OCI-M2 (cell line): ENCODE measurements around the gene PAPLN.

Experiments used
- DNase-seq: peaks from one replicate; lab custom pipeline; 2025; ENCODE audit not compliant: unreplicated experiment; lab: John Stamatoyannopoulos, UW

The PAPLN gene

DNA sequence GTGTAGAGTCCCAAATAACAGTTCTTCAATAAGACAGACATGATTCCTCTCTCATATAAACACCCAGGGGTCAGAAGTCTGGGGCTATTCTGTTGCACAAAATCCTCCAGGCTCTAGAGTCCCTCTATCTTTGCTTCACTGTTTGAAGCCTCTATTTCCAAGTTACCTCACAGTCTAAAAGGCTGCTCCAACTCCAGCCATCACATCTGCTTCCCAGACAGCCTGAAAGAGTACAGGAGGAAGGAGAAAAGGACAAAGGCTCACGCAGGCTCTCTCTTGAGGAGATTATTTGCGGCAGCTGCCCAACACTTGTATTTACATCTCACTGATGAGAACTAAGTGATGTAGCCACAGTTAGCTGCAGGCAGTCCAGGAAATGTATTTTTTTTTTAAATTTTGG, 6.4 kb downstream of the PAPLN start:
- no peak for DNase-seq

GRCh38 chr14:73244541-73245290, 7.4 kb downstream of the PAPLN start:
- DNase-seq: no peak

DNA sequence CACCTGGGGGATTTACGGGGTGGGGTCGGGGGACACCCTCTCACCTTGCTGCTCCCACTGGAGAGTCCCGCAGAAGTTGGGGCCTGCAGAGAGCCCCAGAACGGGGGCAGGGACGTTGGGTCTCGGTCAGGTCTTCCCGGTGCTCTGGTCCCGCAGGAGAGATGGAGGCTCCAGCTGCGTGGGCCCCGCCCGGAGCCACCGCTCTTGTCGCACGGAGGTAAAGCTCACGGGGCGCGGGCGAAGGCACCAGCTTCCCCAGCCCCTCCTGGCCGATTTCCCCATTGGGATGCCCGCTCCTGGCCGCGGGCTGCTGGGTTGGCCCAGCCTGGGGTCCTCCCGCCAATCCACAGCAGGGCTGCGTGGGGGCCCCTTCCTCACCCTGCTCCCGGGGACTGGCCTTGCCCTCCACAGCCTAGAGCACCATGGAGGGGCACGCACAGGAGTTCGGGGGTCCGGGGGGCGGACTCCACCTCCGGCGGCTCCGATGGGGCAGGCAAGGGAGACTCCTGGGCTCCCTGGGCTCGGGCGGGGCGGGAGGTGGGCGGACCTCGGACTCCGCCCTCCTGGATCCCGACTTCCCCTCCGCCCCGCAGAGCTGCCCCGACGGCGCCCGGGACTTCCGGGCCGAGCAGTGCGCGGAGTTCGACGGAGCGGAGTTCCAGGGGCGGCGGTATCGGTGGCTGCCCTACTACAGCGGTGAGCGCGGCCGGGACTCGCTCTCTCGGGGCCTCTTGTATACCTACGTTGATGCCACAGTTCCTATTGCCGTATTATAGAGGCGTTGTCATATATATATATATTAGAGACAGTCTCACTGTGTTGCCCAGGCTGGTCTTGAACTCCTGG, 8.4 kb downstream of the PAPLN start:
- DNase-seq: no peak

DNA sequence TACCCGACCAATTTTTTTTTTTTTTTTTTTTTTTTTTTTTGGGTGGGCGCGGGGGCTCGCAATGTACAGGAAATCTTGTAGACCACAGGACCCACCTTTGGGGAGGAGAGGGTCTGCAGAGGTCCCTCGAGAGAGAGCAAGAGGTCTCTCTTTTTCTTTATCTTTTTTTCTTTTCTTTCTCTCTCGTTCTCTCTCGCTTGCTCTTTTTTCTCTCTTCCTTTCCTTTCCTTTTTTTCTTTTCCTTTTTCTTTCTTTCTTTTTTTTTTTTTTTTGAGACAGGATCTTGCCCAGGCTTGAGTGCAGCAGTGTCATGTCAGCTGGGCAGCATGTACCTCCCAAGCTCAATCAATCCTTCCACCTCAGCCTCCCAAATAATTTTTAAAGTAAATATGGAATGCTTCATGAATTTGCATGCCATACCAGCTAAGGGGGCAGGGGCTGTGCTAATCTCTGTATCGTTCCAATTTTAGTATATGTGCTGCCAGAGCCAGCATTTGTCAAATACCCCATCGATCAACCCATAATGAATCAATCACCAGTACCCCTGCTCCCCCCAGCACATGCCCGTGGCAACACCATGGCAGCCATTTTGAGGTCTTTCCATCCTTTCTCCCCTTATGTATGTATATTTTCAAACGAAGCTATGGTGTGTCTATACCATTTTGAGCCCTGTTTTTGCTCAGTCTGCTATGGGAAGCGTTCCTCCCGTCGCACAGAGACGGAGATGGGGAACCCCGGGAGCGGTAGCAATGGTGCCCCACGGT, 9.3 kb downstream of the PAPLN start:
- DNase-seq: no peak

- DNase-seq: no peak
Observed at GRCh38 chr14:73248108-73248868, 11.0 kb downstream of the PAPLN start.

DNA sequence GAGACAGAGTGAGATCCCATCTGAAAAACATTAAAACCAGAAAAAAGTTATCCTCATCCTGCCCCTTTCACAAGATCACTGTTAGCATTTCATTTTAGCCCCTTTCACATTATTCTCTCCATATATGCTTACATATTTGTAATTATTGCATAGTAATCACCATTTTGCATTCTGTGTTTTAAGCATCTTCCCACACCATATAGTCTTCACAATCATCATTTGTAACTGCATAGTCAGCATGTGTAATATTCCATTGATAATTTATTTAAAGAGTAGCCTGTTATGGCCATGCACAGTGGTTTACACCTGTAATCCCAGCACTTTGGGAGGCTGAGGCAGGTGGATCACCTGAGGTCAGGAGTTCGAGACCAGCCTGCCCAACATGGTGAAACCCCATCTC, 11.8 kb downstream of the PAPLN start:
- no peak for DNase-seq

- no peak for DNase-seq
Observed at GRCh38 chr14:73249564-73250316, 12.4 kb downstream of the PAPLN start.

- DNase-seq: no peak
Observed at GRCh38 chr14:73250317-73250713, 13.0 kb downstream of the PAPLN start.

- no peak for DNase-seq
Observed at GRCh38 chr14:73250781-73251500, 13.6 kb downstream of the PAPLN start.

DNA sequence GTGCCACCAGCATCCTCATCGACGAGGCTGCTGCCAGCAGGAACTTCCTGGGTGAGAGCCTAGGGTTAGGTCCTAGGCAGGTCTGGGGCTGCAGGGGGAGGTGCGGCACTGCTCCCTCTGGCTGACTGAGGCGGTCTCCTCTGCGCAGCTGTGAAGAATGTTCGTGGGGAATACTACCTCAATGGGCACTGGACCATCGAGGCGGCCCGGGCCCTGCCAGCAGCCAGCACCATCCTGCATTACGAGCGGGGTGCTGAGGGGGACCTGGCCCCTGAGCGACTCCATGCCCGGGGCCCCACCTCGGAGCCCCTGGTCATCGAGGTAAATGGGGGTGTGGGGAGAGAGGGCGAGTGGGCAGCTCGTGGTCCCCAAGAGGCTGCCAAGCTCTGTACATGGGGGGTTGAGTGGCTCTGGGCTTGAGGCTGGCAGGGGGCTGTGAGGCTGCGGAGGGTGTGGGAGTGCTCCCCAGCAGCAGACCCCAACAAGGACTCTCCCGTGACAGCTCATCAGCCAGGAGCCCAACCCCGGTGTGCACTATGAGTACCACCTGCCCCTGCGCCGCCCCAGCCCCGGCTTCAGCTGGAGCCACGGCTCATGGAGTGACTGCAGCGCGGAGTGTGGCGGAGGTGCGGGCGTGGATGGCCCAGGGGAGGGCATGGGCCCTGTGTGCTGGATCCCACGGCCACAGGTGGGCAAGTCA, 14.4 kb downstream of the PAPLN start:
- DNase-seq: no peak

- no peak for DNase-seq
Observed at GRCh38 chr14:73252491-73253322, 15.4 kb downstream of the PAPLN start.

- DNase-seq: no peak
Observed at GRCh38 chr14:73253323-73253610, 16.0 kb downstream of the PAPLN start.

DNA sequence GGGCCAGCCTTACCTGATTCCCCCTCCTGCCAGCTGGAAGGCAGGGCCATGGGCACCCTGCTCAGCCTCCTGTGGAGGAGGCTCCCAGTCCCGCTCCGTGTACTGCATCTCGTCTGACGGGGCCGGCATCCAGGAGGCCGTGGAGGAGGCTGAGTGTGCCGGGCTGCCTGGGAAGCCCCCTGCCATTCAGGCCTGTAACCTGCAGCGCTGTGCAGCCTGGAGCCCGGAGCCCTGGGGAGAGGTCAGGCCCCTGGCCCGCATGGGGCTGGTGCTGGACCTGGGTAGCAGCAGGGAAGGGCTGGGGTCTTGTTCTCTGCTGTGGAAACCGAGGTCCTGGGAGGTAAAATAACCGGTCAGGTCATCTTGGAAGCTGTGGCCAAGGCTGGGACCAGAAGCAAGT, 16.4 kb downstream of the PAPLN start:
- no peak for DNase-seq

DNA sequence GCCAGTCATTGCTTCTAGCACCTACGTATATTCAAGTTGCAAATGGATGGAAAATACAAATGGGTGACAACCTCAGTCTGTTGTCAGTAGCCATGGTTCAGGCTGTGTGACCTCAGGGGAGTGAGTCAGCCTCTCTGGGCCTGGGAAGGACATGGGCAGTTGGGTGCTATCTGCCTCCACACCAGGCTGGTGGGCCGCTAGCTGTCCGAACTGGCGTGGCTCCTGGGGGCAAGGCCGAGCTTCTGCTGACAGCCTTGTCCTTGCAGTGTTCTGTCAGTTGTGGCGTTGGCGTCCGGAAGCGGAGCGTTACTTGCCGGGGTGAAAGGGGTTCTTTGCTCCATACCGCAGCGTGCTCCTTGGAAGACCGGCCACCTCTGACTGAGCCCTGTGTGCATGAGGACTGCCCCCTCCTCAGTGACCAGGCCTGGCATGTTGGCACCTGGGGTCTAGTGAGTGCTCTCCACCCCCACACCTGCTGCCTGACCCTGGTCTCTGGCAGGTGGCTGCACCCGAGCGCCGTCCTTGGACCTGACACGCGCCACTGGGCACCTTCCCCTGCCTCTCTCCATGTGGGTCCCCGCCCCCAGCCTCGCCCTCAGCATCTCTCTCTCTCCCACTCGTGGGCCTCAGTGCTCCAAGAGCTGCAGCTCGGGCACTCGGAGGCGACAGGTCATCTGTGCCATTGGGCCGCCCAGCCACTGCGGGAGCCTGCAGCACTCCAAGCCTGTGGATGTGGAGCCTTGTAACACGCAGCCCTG, 17.1 kb downstream of the PAPLN start:
- no peak for DNase-seq

DNA sequence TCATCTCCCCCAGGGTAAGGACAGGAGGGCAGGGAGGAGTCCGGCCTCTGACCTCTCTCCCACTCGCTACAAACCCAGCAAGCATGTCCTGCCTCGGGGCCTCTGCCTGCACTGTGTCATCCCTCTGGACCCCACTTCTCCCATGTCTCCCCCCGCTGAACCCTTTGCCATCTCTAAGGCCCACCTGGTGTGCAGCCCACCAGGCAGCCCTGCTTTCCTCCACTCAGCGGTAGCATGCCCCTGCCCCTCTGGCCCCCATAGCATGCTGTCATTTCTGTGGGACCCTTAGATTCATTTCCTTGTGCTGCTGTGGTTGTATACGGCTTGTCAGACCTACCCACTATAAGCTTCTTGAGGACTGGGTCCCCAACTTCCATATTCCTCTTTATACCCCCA, 17.7 kb downstream of the PAPLN start:
- DNase-seq: no peak

DNA sequence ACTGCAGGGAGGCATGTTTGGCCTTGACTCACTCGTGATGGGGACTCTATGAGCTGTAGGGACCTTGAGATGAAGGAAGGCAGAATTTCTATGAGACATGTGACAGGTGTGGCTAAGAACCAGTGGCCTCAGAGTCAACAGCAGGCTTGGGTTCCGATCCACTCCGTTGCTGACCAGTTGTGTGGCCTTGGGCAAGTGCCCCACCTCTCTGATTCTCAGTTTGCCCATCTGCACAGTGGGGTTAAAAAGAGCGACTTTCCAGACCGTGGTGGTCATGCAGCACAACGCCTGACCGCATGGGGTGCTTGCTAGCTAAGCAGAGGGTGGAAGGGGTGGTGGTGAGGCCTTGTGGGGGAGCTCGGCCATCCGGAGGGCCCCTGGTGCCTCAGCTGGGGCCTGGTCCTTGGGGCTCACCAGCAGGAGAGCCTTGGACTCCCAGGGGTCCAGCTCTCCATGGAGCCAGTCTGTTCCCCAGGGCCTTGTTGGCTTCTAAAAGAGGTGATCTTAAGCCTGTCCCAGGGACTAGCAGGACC, 18.5 kb downstream of the PAPLN start:
- no peak for DNase-seq

GRCh38 chr14:73258076-73258475, 20.8 kb downstream of the PAPLN start:
- DNase-seq: no peak
